Neural cell (in vitro differentiated cells): ENCODE measurements around the gene ANKRD44. TPM values are rescaled to one million over a fixed set of nuclear protein-coding genes. Genes with fewer than 3 reads are reported as not detected.

Source experiments
- H2AFZ ChIP-seq: fragments of 200-600, 300-800 bp; sonication (generic), shearing (Covaris generic); 2 replicates; pipeline ENCODE4 v1.6.0; 2014; ENCODE audit warnings: low read depth, mild to moderate bottlenecking, antibody characterized with exemption, low read length, moderate library complexity
- H3F3A ChIP-seq: fragments of 200-600 bp; shearing (Covaris generic); 2 replicates; pipeline ENCODE4 v1.6.1; 2016; ENCODE audit warnings: mild to moderate bottlenecking, moderate library complexity, mixed read lengths, antibody characterized with exemption, low read length; ENCODE audit not compliant: insufficient read depth, poor library complexity, severe bottlenecking
- H3K27ac ChIP-seq: fragments of 200-600, 300-800 bp; sonication (generic), shearing (Covaris generic); 2 replicates; pipeline ENCODE4 v1.5.1; 2014; ENCODE audit warnings: mild to moderate bottlenecking, low read length, moderate library complexity
- H3K27me3 ChIP-seq: fragments of 300-800, 200-600 bp; sonication (generic), shearing (Covaris generic); 2 replicates; pipeline ENCODE4 v1.6.0; 2014; ENCODE audit warnings: mild to moderate bottlenecking, low read depth, low read length, moderate library complexity; ENCODE audit not compliant: insufficient read depth
- H3K36me3 ChIP-seq: fragments of 300-800, 200-600 bp; sonication (generic), shearing (Covaris generic); 2 replicates; pipeline ENCODE4 v1.5.1; 2014; ENCODE audit warnings: mild to moderate bottlenecking, antibody characterized with exemption, low read length, moderate library complexity; ENCODE audit not compliant: insufficient read depth
- H3K4me2 ChIP-seq: fragments of 300-800, 200-600 bp; sonication (generic), shearing (Covaris generic); 2 replicates; pipeline ENCODE4 v1.6.0; 2014; ENCODE audit warnings: mild to moderate bottlenecking, low read length
- H3K4me3 ChIP-seq: fragments of 300-800, 200-600 bp; sonication (generic), shearing (Covaris generic); 2 replicates; pipeline ENCODE4 v1.5.1; 2014; ENCODE audit warnings: mild to moderate bottlenecking, low read length, moderate library complexity
- H3K79me2 ChIP-seq: fragments of 200-600 bp; shearing (Covaris generic); replicated peaks from 2 replicates; pipeline ENCODE4 v1.6.0; 2014; ENCODE audit warnings: mild to moderate bottlenecking, low read length, moderate library complexity; ENCODE audit not compliant: insufficient read depth
- H3K9ac ChIP-seq: fragments of 300-800, 200-600 bp; sonication (generic), shearing (Covaris generic); 2 replicates; pipeline ENCODE4 v1.6.1; 2016; ENCODE audit warnings: mild to moderate bottlenecking, low read length, mixed read lengths
- H3K9me2 ChIP-seq: fragments of 200-600 bp; shearing (Covaris generic); 2 replicates; pipeline ENCODE4 v1.6.1; 2016; ENCODE audit warnings: mild to moderate bottlenecking, low read length, mixed read lengths; ENCODE audit not compliant: insufficient read depth
- H3K9me3 ChIP-seq: fragments of 200-600, 300-800 bp; sonication (generic), shearing (Covaris generic); 2 replicates; pipeline ENCODE4 v1.6.1; 2016; ENCODE audit warnings: mild to moderate bottlenecking, mixed run types, low read length, moderate library complexity, mixed read lengths
- H4K20me1 ChIP-seq: fragments of 200-600 bp; shearing (Covaris generic); 2 replicates; pipeline ENCODE4 v1.6.1; 2016; ENCODE audit warnings: mild to moderate bottlenecking, mixed run types; ENCODE audit not compliant: insufficient read depth
- CTCF ChIP-seq: fragments of 450-650 bp; IDR thresholded peaks from 2 replicates; pipeline ENCODE4 v1.5.1; 2014; ENCODE audit warnings: antibody characterized with exemption, mild to moderate bottlenecking, moderate library complexity; ENCODE audit not compliant: poor library complexity, severe bottlenecking
- EP300 ChIP-seq: fragments of 450-650 bp; conservative IDR thresholded peaks from 2 replicates; pipeline ENCODE4 v1.6.1; 2014; ENCODE audit warnings: antibody characterized with exemption, mild to moderate bottlenecking, moderate library complexity; ENCODE audit not compliant: poor library complexity, severe bottlenecking
- EZH2 ChIP-seq: fragments of 200-600, 300-800 bp; shearing (Covaris generic), sonication (generic); IDR thresholded peaks from 2 replicates; pipeline ENCODE4 v1.6.1; 2014; ENCODE audit warnings: antibody characterized with exemption, low read length, borderline replicate concordance, mild to moderate bottlenecking; ENCODE audit not compliant: insufficient read depth, poor library complexity, severe bottlenecking
- MXI1 ChIP-seq: fragments of 450-650 bp; conservative IDR thresholded peaks from 2 replicates; pipeline ENCODE4 v1.6.1; 2014; ENCODE audit warnings: antibody characterized with exemption, mild to moderate bottlenecking; ENCODE audit not compliant: poor library complexity, severe bottlenecking
- POLR2AphosphoS5 ChIP-seq: IDR thresholded peaks from 2 replicates; pipeline ENCODE4 v1.6.1; 2012
- RAD21 ChIP-seq: fragments of 450-650 bp; conservative IDR thresholded peaks from 2 replicates; pipeline ENCODE4 v1.6.1; 2014; ENCODE audit warnings: antibody characterized with exemption, mild to moderate bottlenecking, moderate library complexity
- REST ChIP-seq: IDR thresholded peaks from 2 replicates; pipeline ENCODE4 v1.6.1; 2012; ENCODE audit warnings: borderline replicate concordance
- SMC3 ChIP-seq: fragments of 450-650 bp; conservative IDR thresholded peaks from 2 replicates; pipeline ENCODE4 v1.6.1; 2014; ENCODE audit warnings: antibody characterized with exemption, mild to moderate bottlenecking, moderate library complexity; ENCODE audit not compliant: poor library complexity
- TAF1 ChIP-seq: IDR thresholded peaks from 2 replicates; pipeline ENCODE4 v1.6.1; 2012; ENCODE audit warnings: low read depth
- polyA plus RNA-seq: library from polyadenylated mRNA; depleted of rRNA; stranded (reverse); fragments of >200 nt; gene quantifications from 2 replicates; pipeline ENCODE4 v1.2.3, GENCODE V29; 2014

ANKRD44 gene
- polyA plus RNA-seq, 1 donor from 2014 or later, result 94.3 TPM

- no peaks in the 10 kb centered on the region for H3K9me2 ChIP-seq
- H3K27ac ChIP-seq, result no peak overlapping the region
- H3K9me3 ChIP-seq, result no peaks in the 10 kb centered on the region
- no peak overlapping the region for H3K4me2 ChIP-seq
- no peaks in the 10 kb centered on the region for H3K79me2 ChIP-seq
- H3K9ac ChIP-seq, result no peak overlapping the region
- H4K20me1 ChIP-seq, result no peaks in the 10 kb centered on the region
- H3K4me3 ChIP-seq, result no peak overlapping the region
- H3K36me3 ChIP-seq, result no peaks in the 10 kb centered on the region
- H3K27me3 ChIP-seq, result no peaks in the 10 kb centered on the region
- TF ChIP-seq EP300 (no peak), EZH2 (no peak)
- no peaks in the 10 kb centered on the region for H3F3A ChIP-seq
- no peak overlapping the region for H2AFZ ChIP-seq
Measured at GRCh38 chr2:197184959-197185586, 125.5 kb downstream of the ANKRD44 start.

GRCh38 chr2:197183355-197183754 lies 127.2 kb downstream of the ANKRD44 start:
- H3K36me3 ChIP-seq, result no peaks in the 10 kb centered on the region
- TF ChIP-seq REST (no peak), EZH2 (no peak), POLR2AphosphoS5 (no peak), EP300 (no peak), TAF1 (no peak), RAD21 (no peak), CTCF (no peak), SMC3 (no peak), MXI1 (no peak)
- H4K20me1 ChIP-seq, result no peaks in the 10 kb centered on the region
- no peaks in the 10 kb centered on the region for H3K9me2 ChIP-seq
- H3F3A ChIP-seq, result no peaks in the 10 kb centered on the region
- H3K79me2 ChIP-seq, result no peaks in the 10 kb centered on the region
- no peak overlapping the region for H3K9ac ChIP-seq
- H3K4me3 ChIP-seq, result no peak overlapping the region
- no peaks in the 10 kb centered on the region for H3K27me3 ChIP-seq
- H2AFZ ChIP-seq, result no peak overlapping the region
- H3K9me3 ChIP-seq, result no peaks in the 10 kb centered on the region
- no peak overlapping the region for H3K4me2 ChIP-seq
- no peak overlapping the region for H3K27ac ChIP-seq
